ENCODE results near the gene CDK11B. TPM values are rescaled to one million over a fixed set of nuclear protein-coding genes. Genes with fewer than 3 reads are reported as not detected.

Gene CDK11B
- total RNA-seq, 1 donor from 2014 or later: 28.5 TPM

DNA sequence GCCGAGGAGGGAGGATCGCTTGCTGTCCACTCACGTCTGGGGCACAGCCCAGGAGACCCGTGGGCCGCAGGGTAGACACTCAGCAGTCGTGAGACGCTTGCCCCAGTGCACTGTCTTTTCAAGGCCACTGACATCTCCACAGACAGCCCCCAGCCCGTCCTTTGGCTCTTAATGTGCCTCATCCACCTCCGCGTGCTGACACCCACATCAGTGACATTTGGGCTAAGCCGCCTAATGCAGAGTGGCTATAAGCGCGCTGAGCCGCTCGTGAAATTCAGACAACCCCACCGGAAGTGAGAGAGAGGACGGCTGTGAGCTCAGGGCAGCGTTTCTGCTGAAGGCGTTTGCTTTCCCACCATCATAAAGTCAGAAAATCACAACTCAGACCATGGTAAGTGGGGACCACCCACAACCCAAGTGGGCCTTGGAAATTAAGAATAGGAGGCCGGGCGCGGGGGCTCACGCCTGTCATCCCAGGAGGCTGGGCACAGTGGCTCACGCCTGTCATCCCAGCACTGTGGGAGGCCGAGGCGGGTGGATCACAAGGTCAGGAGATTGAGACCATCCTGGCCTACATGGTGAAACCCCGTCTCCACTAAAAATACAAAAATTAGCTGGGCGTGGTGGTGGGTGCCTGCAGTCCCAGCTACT lies 25.4 kb upstream of the CDK11B start:
- CTCF ChIA-PET: no interaction called here
- intact Hi-C loops (cut with micrococcal nuclease): no loop called here
- TF ChIP-seq, protein P1, sequence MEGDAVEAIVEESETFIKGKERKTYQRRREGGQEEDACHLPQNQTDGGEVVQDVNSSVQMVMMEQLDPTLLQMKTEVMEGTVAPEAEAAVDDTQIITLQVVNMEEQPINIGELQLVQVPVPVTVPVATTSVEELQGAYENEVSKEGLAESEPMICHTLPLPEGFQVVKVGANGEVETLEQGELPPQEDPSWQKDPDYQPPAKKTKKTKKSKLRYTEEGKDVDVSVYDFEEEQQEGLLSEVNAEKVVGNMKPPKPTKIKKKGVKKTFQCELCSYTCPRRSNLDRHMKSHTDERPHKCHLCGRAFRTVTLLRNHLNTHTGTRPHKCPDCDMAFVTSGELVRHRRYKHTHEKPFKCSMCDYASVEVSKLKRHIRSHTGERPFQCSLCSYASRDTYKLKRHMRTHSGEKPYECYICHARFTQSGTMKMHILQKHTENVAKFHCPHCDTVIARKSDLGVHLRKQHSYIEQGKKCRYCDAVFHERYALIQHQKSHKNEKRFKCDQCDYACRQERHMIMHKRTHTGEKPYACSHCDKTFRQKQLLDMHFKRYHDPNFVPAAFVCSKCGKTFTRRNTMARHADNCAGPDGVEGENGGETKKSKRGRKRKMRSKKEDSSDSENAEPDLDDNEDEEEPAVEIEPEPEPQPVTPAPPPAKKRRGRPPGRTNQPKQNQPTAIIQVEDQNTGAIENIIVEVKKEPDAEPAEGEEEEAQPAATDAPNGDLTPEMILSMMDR (IDR thresholded peaks at IDR 0.05): no peak
- H3K27me3 Mint-ChIP-seq: no peaks in the 10 kb centered on the region
- peaks cover 10% of the 10 kb centered on the region for H3K4me1 Mint-ChIP-seq
- no peak overlapping the region for H3K4me3 Mint-ChIP-seq
- no peak overlapping the region for H3K27ac Mint-ChIP-seq
- H3K36me3 Mint-ChIP-seq (ENCODE audit: low read depth): peaks cover 29% of the 10 kb centered on the region
- no peaks in the 10 kb centered on the region for H3K9me3 Mint-ChIP-seq
- ATAC-seq (ENCODE audit: low read depth): no peak
- POLR2A ChIA-PET: no interaction called here
- no peak for DNase-seq

DNA sequence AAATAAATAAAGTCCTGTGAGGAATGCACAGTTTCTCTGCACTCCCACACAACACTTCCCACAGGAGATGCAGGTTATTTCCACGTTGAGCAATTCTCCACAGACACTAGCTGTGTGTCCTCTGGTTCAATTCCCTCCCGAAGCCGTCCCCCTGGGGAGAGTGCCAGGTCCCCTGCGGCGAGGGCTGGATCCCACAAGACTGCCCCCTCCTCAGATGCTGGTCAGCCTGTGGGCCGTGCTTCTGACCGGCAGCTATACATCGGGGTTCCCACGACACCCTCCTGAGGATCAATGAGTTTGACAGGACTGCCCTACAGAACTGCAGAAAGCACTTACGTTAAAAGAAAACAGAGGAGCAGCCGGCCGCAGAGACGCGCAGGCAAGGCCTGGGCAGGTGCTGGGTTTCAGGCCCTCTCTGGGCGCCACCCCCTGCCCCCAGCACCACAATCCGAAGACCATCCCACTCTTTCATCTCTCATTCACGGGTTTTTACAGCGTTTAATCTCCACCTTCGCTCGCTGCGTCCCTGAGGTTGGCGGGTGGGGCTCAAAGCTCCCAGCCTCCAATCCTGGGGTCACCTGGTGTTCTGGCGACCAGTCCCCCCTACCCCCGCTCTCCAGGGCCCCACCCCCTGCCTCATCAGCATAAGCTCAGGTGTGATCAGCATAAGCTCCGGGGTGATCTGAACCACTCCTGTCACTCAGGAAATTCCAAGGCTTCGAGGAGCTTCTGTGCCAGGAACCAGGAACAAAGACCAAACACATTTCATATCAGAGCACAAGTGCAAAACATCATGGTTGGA lies 24.5 kb upstream of the CDK11B start:
- no peak overlapping the region for H3K27ac Mint-ChIP-seq
- H3K27me3 Mint-ChIP-seq: no peaks in the 10 kb centered on the region
- no peaks in the 10 kb centered on the region for H3K9me3 Mint-ChIP-seq
- intact Hi-C loops (cut with micrococcal nuclease): no loop called here
- TF ChIP-seq, protein P1 (IDR thresholded peaks at IDR 0.05): no peak
- no peak for ATAC-seq (ENCODE audit: low read depth)
- ChIA-PET CTCF (no interaction called here), POLR2A (no interaction called here)
- peaks cover 18% of the 10 kb centered on the region for H3K4me1 Mint-ChIP-seq
- H3K36me3 Mint-ChIP-seq (ENCODE audit: low read depth): peaks cover 27% of the 10 kb centered on the region
- no peak for DNase-seq
- H3K4me3 Mint-ChIP-seq: no peak overlapping the region

DNA sequence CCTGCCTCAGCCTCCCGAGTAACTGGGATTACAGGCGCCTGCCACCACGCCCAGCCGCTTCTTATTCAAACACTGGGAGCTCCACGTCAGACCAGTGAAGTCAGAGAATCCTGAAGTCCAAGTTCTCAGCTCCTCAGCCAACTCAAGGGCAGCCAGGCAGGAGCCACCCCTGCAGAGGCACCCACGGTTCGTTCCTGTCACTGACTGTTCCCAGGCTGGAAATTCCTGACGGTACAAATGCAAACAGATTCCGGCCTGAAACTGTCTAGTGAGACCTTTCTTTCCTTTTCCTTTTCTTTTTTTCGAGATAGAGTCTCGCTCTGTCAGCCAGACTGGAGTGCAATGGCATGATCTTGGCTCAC lies 22.1 kb upstream of the CDK11B start:
- ChIA-PET CTCF (interaction anchor here (0.7 kb wide), 1 partner anchor 798 kb away, joined by 3 read pairs; no protein-coding TSS in a partner anchor), POLR2A (interaction anchor here (0.7 kb wide), 2 partner anchors 98 to 216 kb away, joined by 3 to 7 read pairs; no protein-coding TSS in a partner anchor)
- H3K36me3 Mint-ChIP-seq (ENCODE audit: low read depth): peaks cover 26% of the 10 kb centered on the region
- H3K27ac Mint-ChIP-seq: no peak overlapping the region
- intact Hi-C loops (cut with micrococcal nuclease): no loop called here
- no peaks in the 10 kb centered on the region for H3K9me3 Mint-ChIP-seq
- H3K4me3 Mint-ChIP-seq: no peak overlapping the region
- peaks cover 26% of the 10 kb centered on the region for H3K4me1 Mint-ChIP-seq
- TF ChIP-seq, protein P1 (IDR thresholded peaks at IDR 0.05): no peak
- no peaks in the 10 kb centered on the region for H3K27me3 Mint-ChIP-seq
- ATAC-seq (ENCODE audit: low read depth) (no peak), DNase-seq (no peak)

DNA sequence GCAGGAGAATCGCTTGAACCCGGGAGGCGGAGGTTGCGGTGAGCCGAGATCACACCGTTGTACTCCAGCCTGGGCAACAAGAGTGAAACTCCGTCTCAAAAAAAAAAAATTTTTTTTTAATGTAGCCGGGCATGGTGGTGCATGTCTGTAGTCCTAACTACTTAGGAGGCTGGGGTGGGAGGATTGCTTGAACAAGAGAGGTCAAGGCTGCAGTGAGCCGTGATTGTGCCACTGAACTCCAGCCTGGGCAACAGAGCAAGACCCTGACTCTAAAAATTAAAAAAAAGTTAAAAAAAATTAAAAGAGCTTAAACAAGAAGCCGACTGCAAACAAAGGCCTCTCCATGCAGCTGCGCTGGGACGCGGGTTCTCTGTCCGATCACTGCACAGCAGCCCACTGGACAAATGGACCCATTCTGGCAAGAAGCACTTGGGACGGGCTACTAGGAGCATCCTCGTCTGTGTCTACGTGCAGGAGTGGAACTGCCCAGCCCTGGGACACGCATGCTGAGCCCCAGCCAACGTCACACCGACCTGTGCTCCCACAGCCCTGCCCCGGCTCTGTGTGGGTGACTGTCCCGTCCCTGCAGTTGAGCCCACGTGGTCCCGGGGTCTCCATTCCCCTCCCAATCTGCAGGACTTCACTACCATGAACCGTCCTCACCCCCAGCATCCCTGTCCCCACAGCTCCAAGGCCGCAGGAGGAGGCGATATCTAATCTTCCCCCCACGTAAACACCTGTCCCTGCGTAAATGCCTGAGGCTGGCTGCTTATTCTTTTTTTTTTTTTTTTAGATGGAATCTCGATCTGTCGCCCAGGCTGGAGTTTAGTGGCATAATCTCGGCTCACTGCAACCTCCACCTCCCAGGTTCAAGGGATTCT lies 21.5 kb upstream of the CDK11B start:
- peaks cover 23% of the 10 kb centered on the region for H3K4me1 Mint-ChIP-seq

More for the DNA sequence above, 21.5 kb upstream of the CDK11B start:
- ATAC-seq (ENCODE audit: low read depth) (no peak), DNase-seq (no peak)
- CTCF ChIA-PET: no interaction called here
- H3K9me3 Mint-ChIP-seq: no peaks in the 10 kb centered on the region
- H3K36me3 Mint-ChIP-seq (ENCODE audit: low read depth): peaks cover 23% of the 10 kb centered on the region
- H3K27ac Mint-ChIP-seq: no peak overlapping the region
- POLR2A ChIA-PET: interaction anchor here (0.7 to 0.9 kb wide), 3 partner anchors 97 to 226 kb away, joined by 3 to 8 read pairs (median 7); no protein-coding TSS in a partner anchor
- no peak overlapping the region for H3K4me3 Mint-ChIP-seq
- intact Hi-C loops (cut with micrococcal nuclease): no loop called here
- TF ChIP-seq, protein P1 (IDR thresholded peaks at IDR 0.05): no peak
- no peaks in the 10 kb centered on the region for H3K27me3 Mint-ChIP-seq
